ENCODE data around the gene CCNQ. TPM values are rescaled to one million over a fixed set of nuclear protein-coding genes. Genes with fewer than 3 reads are reported as not detected.

Gene CCNQ
- total and polyA plus RNA-seq, 3 donors from 2014 or later = 19.6 to 27.6 (median 26.9) TPM

- no peaks in the 10 kb centered on the region for H3K9me3 ChIP-seq
- intact Hi-C loops (cut with DNase I; ENCODE audit: low total_unique reads) = no loop called here
- H3K27me3 ChIP-seq = no peaks in the 10 kb centered on the region
- DNase-seq = no peak
- no peak overlapping the region for H3K4me3 ChIP-seq
- H3K4me1 ChIP-seq = no peaks in the 10 kb centered on the region
- 60 to 70% methylated on average over 11 to 12 of the region's 14 CpGs for WGBS, 2 donors
- H3K27ac ChIP-seq = no peak overlapping the region
- TF ChIP-seq POLR2A (IDR thresholded peaks at IDR 0.05) (no peak), CTCF (IDR thresholded peaks at IDR 0.05) (no peak)
- H3K36me3 ChIP-seq (ENCODE audit: low read depth, missing control alignments) = no peaks in the 10 kb centered on the region
Observed at GRCh38 chrX:153611298-153612095, 12.6 kb upstream of the CCNQ start.

GRCh38 chrX:153610836-153611213 lies 11.9 kb upstream of the CCNQ start:
- H3K36me3 ChIP-seq (ENCODE audit: low read depth, missing control alignments) = no peaks in the 10 kb centered on the region
- WGBS, 2 donors = 30 to 44% methylated on average over 3 to 9 of the region's 9 CpGs
- no peaks in the 10 kb centered on the region for H3K4me1 ChIP-seq
- no peaks in the 10 kb centered on the region for H3K9me3 ChIP-seq
- no peak for DNase-seq
- intact Hi-C loops (cut with DNase I; ENCODE audit: low total_unique reads) = no loop called here
- H3K27ac ChIP-seq = no peak overlapping the region
- H3K27me3 ChIP-seq = no peaks in the 10 kb centered on the region
- no peak for TF ChIP-seq POLR2A (IDR thresholded peaks at IDR 0.05)
- no peak for TF ChIP-seq CTCF (IDR thresholded peaks at IDR 0.05)
- no peak overlapping the region for H3K4me3 ChIP-seq

GRCh38 chrX:153609917-153610835 lies 11.2 kb upstream of the CCNQ start:
- 1% methylated on average over 18 of the region's 63 CpGs; no CpG with 5 or more reads in 1 of the 2 donors for WGBS, 2 donors
- Histone ChIP-seq H3K4me3 (peak overlapping the region; percentile 18 to 56), H3K27me3 (no peaks in the 10 kb centered on the region), H3K27ac (no peak overlapping the region), H3K36me3 (ENCODE audit: low read depth, missing control alignments) (no peaks in the 10 kb centered on the region), H3K4me1 (no peaks in the 10 kb centered on the region), H3K9me3 (no peaks in the 10 kb centered on the region)
- peak; percentile 66 to 72 (median 71) for TF ChIP-seq CTCF (IDR thresholded peaks at IDR 0.05)
- no peak for TF ChIP-seq POLR2A (IDR thresholded peaks at IDR 0.05)
- intact Hi-C loops (cut with DNase I; ENCODE audit: low total_unique reads) = no loop called here
- DNase-seq = peak; percentile 81

GRCh38 chrX:153608806-153609205 lies 9.9 kb upstream of the CCNQ start:
- Histone ChIP-seq H3K4me1 (no peaks in the 10 kb centered on the region), H3K9me3 (no peaks in the 10 kb centered on the region), H3K4me3 (no peak overlapping the region), H3K27me3 (no peaks in the 10 kb centered on the region), H3K27ac (no peak overlapping the region), H3K36me3 (ENCODE audit: low read depth, missing control alignments) (no peaks in the 10 kb centered on the region)
- intact Hi-C loops (cut with DNase I; ENCODE audit: low total_unique reads) = no loop called here
- no peak for DNase-seq
- no peak for TF ChIP-seq POLR2A (IDR thresholded peaks at IDR 0.05)
- TF ChIP-seq CTCF (IDR thresholded peaks at IDR 0.05) = no peak
- WGBS, 2 donors = 79 to 82% methylated on average over 4 of the region's 4 CpGs

Measured in testis (tissue), 3 donors.